Measurements from ENCODE around the gene RUNX1. TPM values are rescaled to one million over a fixed set of nuclear protein-coding genes. Genes with fewer than 3 reads are reported as not detected.
A peak's percentile ranks its signal among the peaks of the same experiment; 100 is the strongest.

RUNX1 gene
- total and polyA plus RNA-seq, 4 donors: 23.3 to 100 (median 33.4) TPM

GRCh38 chr21:34960687-34961086, 88.4 kb downstream of the RUNX1 start:
- peaks cover 0 to 4% (median 0%) of the 10 kb centered on the region in 4 donors for H3K9me3 ChIP-seq (ENCODE audit: control insufficient read depth in 4 of 4, insufficient read depth in 3 of 4, low read length in 3 of 4)
- DNase-seq: no peak
- H3K9ac ChIP-seq (ENCODE audit: insufficient read depth in 1 of 2, low read length in 2 of 2): no peak overlapping the region
- H3K4me1 ChIP-seq (ENCODE audit: control insufficient read depth in 5 of 5, insufficient read depth in 5 of 5, low read length in 5 of 5): peaks cover 0 to 9% (median 6%) of the 10 kb centered on the region in 5 donors
- no peak overlapping the region for H3K4me3 ChIP-seq
- no peak for TF ChIP-seq CTCF (IDR thresholded peaks at IDR 0.05; ENCODE audit: control extremely low read depth, extremely low read depth)
- H3K27me3 ChIP-seq (ENCODE audit: control insufficient read depth in 3 of 3, insufficient read depth in 3 of 3, low read length in 2 of 3): no peaks in the 10 kb centered on the region
- H3K27ac ChIP-seq (ENCODE audit: low read depth in 1 of 2, low read length in 1 of 2): no peak overlapping the region
- H3K36me3 ChIP-seq (ENCODE audit: control insufficient read depth in 4 of 4, insufficient read depth in 4 of 4, low read length in 4 of 4): no peaks in the 10 kb centered on the region
- 80 to 82% methylated on average over 2 of the region's 2 CpGs for WGBS, 2 donors
- no peak for ATAC-seq (ENCODE audit: insufficient read depth, low FRiP score)

- 91 to 96% methylated on average over 1 of the region's 1 CpG for WGBS, 2 donors
- Histone ChIP-seq H3K36me3 (ENCODE audit: control insufficient read depth in 4 of 4, insufficient read depth in 4 of 4, low read length in 4 of 4) (no peaks in the 10 kb centered on the region), H3K4me3 (no peak overlapping the region)
These were observed 89.5 kb downstream of the RUNX1 start for GRCh38 chr21:34959607-34960006.

GRCh38 chr21:34958040-34958439, 91.1 kb downstream of the RUNX1 start:
- no peak overlapping the region for H3K4me3 ChIP-seq
- H3K9ac ChIP-seq (ENCODE audit: insufficient read depth in 1 of 2, low read length in 2 of 2): no peak overlapping the region
- ATAC-seq (ENCODE audit: insufficient read depth, low FRiP score): no peak
- H3K27ac ChIP-seq (ENCODE audit: low read depth in 1 of 2, low read length in 1 of 2): peak overlapping the region in 1 of 2 donors; percentile 22
- WGBS, 2 donors: 90 to 99% methylated on average over 4 of the region's 4 CpGs
- no peak for DNase-seq
- H3K9me3 ChIP-seq (ENCODE audit: control insufficient read depth in 4 of 4, insufficient read depth in 3 of 4, low read length in 3 of 4): peaks cover 0 to 4% (median 1%) of the 10 kb centered on the region in 4 donors
- H3K4me1 ChIP-seq (ENCODE audit: control insufficient read depth in 5 of 5, insufficient read depth in 5 of 5, low read length in 5 of 5): peaks cover 0 to 1% (median 0%) of the 10 kb centered on the region in 5 donors
- H3K27me3 ChIP-seq (ENCODE audit: control insufficient read depth in 3 of 3, insufficient read depth in 3 of 3, low read length in 2 of 3): no peaks in the 10 kb centered on the region
- no peaks in the 10 kb centered on the region for H3K36me3 ChIP-seq (ENCODE audit: control insufficient read depth in 4 of 4, insufficient read depth in 4 of 4, low read length in 4 of 4)
- TF ChIP-seq CTCF (IDR thresholded peaks at IDR 0.05; ENCODE audit: control extremely low read depth, extremely low read depth): no peak

More at GRCh38 chr21:34959607-34960006, 89.5 kb downstream of the RUNX1 start:
- H3K4me1 ChIP-seq (ENCODE audit: control insufficient read depth in 5 of 5, insufficient read depth in 5 of 5, low read length in 5 of 5): peaks cover 0 to 2% (median 0%) of the 10 kb centered on the region in 5 donors
- H3K9ac ChIP-seq (ENCODE audit: insufficient read depth in 1 of 2, low read length in 2 of 2): no peak overlapping the region
- ATAC-seq (ENCODE audit: insufficient read depth, low FRiP score) (no peak), DNase-seq (no peak)
- H3K27me3 ChIP-seq (ENCODE audit: control insufficient read depth in 3 of 3, insufficient read depth in 3 of 3, low read length in 2 of 3): no peaks in the 10 kb centered on the region
- peaks cover 0 to 4% (median 1%) of the 10 kb centered on the region in 4 donors for H3K9me3 ChIP-seq (ENCODE audit: control insufficient read depth in 4 of 4, insufficient read depth in 3 of 4, low read length in 3 of 4)
- TF ChIP-seq CTCF (IDR thresholded peaks at IDR 0.05; ENCODE audit: control extremely low read depth, extremely low read depth): no peak
- H3K27ac ChIP-seq (ENCODE audit: low read depth in 1 of 2, low read length in 1 of 2): no peak overlapping the region

Data from lung (tissue), 12 donors.